Metanephros (tissue), 2 donors: ENCODE results near the gene NUP93. TPM values are rescaled to one million over a fixed set of nuclear protein-coding genes. Genes with fewer than 3 reads are reported as not detected.

ENCODE experiments used
- small RNA-seq: library from RNA; depleted of rRNA; stranded (forward); fragments of <200 nt; gene quantifications from one replicate; pipeline ENCODE3, GENCODE V24; 2014; ENCODE audit warnings: low replicate concordance
- total RNA-seq: library from RNA; depleted of rRNA; stranded (reverse); fragments of >200 nt; gene quantifications from one replicate; pipeline ENCODE4 v1.2.3, GENCODE V29; 2014

The NUP93 gene
- total RNA-seq: 95.5 TPM

GRCh38 chr16:56729735-56730662 lies at the start of gene NUP93:
TSS of gene NUP93 (plus strand) at chr16:56730129. CDS start at chr16:56748248, 18,119 bp downstream.

GRCh38 chr16:56681939-56682702 lies 47.8 kb upstream of the NUP93 start, which contains the start of gene MT1X:
TSS of gene MT1X (plus strand) at chr16:56682470. CDS start at chr16:56682541, 71 bp downstream.

GRCh38 chr16:56864960-56865359 lies 135.0 kb downstream of the NUP93 start, which contains the start of gene SLC12A3:
TSS of gene SLC12A3 (plus strand) at chr16:56865207. CDS start at chr16:56865236, 29 bp downstream.

Small RNA genes within 50 kb of the gene (small RNA-seq; reads per million reads assigned to genes)
- gene MIR138-2: not detected

Other genes starting within 250 kb of the NUP93 start
- 73.3 TPM for gene BBS2, start 210.1 kb upstream of the NUP93 start, total RNA-seq
- gene MT4, start 165.1 kb upstream of the NUP93 start, total RNA-seq: not detected
- 2.6 TPM for gene MT3, start 140.6 kb upstream of the NUP93 start, total RNA-seq
- 9.9 TPM for gene MT2A, start 121.5 kb upstream of the NUP93 start, total RNA-seq
- 17.2 TPM for gene MT1E, start 104.3 kb upstream of the NUP93 start, total RNA-seq
- gene MT1M, start 97.5 kb upstream of the NUP93 start, total RNA-seq: 1.5 TPM
- not detected for gene MT1A, start 91.5 kb upstream of the NUP93 start, total RNA-seq
- gene MT1B, start 78.2 kb upstream of the NUP93 start, total RNA-seq: not detected
- gene MT1F, start 72.2 kb upstream of the NUP93 start, total RNA-seq: 15.8 TPM
- gene MT1G, start 62.1 kb upstream of the NUP93 start, total RNA-seq: 40.0 TPM
- 18.5 TPM for gene MT1H, start 60.3 kb upstream of the NUP93 start, total RNA-seq
- 37.8 TPM for gene MT1X, start 47.7 kb upstream of the NUP93 start, total RNA-seq
- gene SLC12A3, start 135.1 kb downstream of the NUP93 start, total RNA-seq: 58.9 TPM
- gene HERPUD1, start 202.0 kb downstream of the NUP93 start, total RNA-seq: 192 TPM
- 8.6 TPM for gene CETP, start 231.8 kb downstream of the NUP93 start, total RNA-seq